Measurements from ENCODE around the gene TPCN2.

- TF ChIP-seq POLR2A (IDR thresholded peaks at IDR 0.05; ENCODE audit: low read depth, low read length) (no peak), POLR2AphosphoS5 (IDR thresholded peaks at IDR 0.05; ENCODE audit: low read depth, low read length) (no peak)
Measured at GRCh38 chr11:69066122-69067112, 17.7 kb downstream of the TPCN2 start.
